Superior temporal gyrus (tissue), 1 donor: ENCODE results near the gene TTC24.
"Not testable (repeated sequence)": the region's sequence is repeated elsewhere in the genome, so short reads cannot be mapped to it uniquely, and the experiment has no call there.

Experiments
- DNase-seq: peaks from one replicate; pipeline ENCODE4 v3.0.0-alpha.2; 2016; ENCODE audit errors: extremely low spot score

TTC24 gene

DNA sequence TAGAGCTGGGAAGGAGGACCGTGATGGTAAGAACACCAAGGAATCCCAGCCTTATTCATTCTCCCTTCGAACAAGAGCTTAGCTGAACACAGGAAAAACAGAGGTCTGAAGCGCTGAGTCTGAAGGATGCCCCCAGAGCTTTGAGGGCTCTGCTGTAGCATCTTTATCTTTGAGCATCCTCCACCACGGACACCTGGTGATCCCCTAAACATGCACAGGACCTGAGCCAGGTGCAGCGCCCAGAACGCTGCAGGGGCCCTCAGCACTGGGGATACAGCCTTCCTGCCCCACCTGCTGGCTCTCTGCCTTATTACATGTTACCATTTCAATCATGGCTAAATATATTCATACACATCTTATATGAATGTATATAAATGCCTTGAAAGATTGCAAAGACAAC is 29.5 kb downstream of the TTC24 start:
- DNase-seq, result peak; percentile 51

DNA sequence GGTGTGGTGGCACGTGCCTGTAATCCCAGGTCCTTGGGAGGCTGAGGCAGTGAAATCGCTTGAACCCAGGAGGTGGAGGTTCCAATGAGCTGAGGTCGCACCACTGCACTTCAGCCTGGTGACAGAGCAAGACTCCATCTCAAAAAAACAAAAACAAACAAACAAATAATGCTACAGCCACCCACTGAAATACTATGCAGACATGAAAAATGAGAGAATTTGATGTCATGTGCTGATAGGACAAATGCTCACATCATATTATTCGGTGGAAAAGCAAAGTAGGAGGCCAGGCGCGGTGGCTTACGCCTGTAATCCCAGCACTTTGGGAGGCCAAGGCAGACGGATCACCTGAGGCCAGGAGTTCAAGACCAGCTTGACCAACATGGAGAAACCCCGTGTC is 30.5 kb downstream of the TTC24 start:
- DNase-seq, result not testable (repeated sequence)

DNA sequence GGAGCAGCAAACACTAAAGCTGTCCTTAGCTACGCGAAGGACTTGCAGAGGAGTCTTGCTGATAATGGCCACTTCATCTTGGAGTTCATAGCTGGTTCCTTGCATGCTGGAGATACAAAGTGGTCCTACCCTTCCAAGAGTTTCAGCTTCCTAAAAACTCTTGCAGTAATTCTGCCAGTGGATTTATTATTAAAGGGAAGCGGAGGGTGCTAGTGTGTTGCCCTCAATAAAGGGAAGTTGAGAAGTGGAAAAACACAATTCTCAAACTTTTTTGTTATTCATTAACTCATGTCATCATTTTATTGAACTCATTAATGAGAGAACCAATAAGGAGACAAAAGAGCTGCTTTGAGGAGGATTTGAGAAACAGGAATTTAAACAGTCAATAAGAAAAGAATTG is 33.1 kb downstream of the TTC24 start:
- DNase-seq, result no peak

DNA sequence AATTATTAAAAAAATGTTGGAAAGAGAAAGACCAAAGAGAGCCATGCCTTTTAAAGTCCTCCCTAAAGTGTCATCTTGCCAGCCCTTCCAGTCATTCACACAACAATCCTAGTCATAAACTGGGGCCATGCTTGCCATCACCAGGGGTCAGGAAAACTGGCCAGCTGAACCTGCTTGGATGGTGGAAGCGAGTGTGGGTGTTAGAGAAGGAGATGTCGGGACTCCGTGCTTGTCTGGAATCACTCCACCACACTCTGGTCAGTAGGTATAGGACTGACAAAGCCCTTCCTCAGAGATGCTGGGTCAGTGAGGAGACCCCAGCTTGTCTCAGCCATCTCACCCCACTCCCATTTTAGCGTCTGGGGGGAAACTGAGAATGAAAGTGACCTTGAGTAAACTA is 36.4 kb downstream of the TTC24 start:
- no peak for DNase-seq

DNA sequence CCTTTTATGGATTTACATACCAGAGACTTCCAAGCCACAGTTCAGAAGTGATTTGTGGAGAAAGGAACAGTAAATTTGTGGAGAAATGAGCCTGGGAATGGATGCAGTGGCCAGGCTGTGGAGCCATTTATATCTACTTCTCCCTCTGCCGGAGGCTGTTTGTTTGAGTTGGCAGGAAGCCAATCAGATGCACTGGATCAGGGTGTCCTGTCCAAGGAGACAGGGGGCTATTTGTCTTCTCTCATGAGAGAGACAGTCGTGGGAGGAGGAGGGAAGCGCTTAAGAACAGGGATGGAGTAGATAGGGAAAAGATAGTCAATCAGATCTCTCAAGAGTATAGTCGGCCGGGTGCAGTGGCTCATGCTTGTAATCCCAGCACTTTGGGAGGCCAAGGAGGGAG is 36.9 kb downstream of the TTC24 start:
- peak; percentile 97 for DNase-seq

DNA sequence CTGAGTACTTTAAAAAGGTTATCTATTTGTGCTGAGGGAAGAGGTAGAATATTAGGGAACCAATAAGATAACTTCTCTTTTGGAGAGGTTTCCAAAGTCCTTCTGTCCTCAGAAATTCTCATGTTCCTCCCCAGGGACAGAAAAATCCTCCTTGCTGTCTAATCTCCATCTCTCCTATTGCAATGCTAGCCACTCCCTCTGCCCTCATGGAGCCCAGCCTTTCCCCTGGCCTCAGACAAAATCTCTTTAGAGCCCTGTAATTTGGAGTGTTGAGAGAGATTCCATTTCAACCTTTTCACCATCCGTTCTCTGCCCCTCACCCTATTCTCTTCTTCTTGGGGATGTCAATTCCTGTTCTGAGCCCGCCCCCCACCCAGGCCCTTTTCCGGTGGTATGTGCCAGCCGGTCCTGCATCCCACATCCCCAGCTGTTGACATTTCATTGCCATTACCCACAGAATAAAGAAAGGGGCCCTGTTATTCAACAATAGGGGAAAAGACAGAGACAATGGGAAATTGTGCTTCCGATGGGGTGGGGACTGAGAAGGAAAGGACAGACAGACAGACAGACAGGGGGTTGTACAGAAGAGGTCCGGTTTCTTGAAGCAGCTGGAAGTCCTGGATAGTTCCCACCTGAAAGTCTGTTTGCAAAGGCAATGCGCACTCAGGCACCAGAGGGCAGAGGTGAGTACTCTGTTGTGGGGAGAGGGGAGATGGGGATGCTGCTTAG is 39.5 kb downstream of the TTC24 start, which contains the start of gene HAPLN2:
Gene HAPLN2, plus strand, starts transcription at position 563 of the 729 bp plus-strand sequence. CDS start 4,076 bp downstream, outside the sequence.
- peak; percentile 82 for DNase-seq

DNA sequence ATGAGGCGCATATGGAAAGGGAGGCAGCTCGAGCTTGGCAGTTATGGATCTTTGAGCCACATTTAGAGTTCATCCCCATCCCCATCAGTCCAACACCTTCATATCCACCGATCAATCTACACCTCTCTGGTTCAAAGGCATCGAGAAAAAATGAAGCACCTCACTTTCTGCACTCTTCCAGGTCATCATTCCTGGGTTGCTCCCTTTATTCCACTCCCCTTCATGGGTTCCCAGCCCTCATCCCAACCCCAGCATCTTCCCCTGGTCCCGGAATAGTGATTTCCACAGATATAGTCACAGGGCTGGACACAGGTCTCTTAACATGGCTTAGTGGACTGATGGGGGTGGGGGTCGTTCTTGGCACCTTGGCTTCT is 40.0 kb downstream of the TTC24 start:
- no peak for DNase-seq

DNA sequence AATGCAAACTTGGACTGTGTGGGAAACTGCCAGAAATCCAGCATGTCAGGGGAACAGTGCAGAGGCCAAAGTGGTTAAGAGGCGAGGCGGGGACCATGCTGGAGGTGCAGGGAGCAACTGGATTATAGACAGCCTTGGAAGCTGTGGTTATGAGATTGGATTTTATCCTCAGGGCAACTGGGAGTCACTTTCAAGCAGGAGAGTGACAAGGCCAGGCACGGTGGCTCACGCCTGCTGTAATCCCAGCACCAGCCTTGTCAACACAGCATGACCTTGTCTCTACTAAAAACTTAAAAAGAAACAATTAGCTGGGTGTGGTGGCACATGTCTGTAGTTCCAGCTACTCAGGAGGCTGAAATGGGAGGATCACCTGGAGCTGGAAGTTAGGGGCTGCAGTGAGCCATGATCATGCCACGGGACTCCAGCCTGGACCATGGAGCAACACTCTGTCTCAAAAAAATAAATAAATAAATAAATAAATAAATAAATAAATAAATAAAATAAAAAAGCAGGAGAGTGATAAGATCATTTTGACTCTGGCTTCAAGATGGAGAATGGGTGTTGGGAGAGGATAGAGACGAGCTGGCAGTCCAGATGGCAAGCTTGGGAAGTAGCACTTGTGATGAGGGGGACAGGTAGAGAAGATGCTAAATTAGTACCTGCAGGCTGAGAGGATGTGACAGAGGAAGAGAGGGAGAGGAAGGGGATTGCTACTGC is 43.2 kb downstream of the TTC24 start:
- DNase-seq, result no peak

DNA sequence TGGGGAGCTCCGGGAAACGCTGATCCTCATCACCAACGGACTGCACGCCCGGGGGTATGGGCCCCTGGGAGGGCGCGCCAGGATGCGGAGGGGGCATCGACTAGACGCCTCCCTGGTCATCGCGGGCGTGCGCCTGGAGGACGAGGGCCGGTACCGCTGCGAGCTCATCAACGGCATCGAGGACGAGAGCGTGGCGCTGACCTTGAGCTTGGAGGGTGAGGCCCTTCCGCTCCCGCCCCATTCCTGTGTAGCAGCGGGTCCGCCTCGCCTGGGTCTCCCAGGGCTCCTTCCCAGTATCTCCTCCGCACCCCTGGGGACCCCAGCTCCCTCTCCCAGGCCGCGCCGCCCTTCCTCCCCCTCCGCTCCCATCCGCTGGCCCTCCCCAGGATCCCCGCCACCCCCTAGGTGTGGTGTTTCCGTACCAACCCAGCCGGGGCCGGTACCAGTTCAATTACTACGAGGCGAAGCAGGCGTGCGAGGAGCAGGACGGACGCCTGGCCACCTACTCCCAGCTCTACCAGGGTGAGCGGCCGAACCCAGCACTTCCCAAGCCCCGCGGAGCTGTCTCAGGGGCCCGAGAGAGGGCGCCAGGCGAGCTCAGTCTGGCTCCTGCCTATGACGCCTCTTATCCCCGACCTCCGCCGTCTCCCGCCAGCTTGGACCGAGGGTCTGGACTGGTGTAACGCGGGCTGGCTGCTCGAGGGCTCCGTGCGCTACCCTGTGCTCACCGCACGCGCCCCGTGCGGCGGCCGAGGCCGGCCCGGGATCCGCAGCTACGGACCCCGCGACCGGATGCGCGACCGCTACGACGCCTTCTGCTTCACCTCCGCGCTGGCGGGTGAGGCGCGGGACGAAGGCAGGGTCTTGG is 44.7 kb downstream of the TTC24 start:
- DNase-seq, result peak; percentile 57

DNA sequence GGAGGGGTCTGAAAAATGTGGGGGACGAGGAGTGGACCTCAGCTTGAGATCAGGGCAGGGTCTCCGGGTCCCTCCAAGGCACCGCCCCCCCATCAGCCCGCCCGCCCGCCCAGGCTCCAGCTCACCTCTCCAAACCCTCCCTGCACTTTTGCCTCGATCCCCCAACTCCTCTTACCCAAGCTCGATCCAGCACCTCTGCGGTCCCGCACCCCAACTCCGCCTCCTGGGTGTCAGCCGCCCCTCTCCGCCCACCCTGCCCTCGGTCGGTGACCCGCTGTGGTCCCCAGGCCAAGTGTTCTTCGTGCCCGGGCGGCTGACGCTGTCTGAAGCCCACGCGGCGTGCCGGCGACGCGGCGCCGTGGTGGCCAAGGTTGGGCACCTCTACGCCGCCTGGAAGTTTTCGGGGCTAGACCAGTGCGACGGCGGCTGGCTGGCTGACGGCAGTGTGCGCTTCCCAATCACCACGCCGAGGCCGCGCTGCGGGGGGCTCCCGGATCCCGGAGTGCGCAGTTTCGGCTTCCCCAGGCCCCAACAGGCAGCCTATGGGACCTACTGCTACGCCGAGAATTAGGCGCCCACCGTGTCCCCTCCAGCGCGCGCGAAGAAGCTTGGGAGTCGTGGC is 45.4 kb downstream of the TTC24 start:
- no peak for DNase-seq

DNA sequence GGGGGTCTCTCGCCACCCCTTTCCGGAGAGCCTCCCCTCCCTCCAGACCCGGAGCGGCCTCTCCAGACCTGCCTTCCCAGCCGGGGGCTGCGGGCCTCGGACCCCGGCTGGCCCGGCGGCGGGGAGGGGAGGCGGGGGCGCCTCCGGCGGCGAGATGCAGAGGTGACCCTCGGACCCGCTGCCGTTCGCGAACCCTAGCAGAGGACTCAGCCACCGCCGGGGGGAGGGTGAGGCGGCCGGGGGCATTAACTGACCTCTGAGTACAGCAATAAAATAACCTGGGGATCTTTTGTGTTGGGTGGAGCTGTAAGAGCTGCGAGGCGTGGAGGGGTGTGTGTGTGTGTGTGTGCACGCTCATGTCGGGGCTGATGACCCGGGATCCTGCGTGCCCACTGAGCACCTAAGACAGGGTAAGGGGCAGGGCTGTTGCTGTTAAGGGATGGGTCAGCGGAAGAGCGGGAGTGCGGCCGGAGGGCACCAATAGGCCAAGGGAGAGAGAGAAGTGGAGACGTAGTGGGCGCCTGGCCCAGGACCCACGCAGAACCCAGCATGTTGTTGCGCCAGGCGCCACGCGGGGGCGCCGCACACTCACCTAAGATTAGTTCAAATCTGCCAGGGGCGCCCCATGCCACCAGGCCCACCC is 46.0 kb downstream of the TTC24 start:
- DNase-seq, result peak; percentile 86

DNA sequence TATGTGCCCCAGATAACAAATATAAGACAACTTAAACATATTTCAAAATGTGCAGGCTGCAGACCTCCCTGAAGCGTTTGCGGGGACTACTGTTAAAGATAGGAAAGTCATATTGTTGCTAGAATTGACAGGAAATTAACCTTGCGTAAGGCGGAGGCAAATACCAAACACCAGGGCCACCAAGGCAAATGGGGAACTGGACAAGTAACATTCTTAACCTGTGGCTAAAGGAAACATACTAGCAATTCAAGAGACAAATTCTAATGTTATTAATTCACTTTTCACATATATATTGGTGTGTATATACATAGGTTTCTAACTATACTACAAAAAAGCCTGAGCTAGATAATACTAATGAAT is 46.5 kb downstream of the TTC24 start:
- no peak for DNase-seq

DNA sequence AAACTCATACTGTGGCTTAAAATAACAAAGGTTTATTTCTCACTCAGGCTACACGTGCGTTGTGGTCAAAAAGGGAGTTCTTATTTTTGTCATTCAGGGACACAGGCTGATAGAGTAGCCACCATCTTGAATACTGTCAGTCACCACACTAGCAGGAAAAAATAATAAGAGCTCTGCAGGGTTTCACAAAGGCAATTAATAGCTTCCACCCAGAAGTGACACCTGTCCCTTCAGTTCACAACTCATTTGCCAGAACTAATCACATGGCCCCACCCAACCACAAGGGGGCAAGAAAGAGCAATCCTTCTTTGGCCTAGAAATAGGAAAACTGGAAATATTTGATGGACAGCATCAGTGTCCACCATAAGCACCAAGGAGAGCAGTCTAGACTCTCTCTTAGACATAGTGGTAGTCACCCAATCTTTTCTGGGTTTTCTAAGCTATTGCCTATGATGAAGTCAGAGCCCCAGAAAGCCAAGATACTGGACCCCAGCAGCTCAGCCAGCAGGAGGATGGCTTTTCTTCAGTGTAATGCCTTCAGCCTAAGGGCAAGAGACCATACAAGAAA is 47.9 kb downstream of the TTC24 start:
- peak; percentile 82 for DNase-seq

DNA sequence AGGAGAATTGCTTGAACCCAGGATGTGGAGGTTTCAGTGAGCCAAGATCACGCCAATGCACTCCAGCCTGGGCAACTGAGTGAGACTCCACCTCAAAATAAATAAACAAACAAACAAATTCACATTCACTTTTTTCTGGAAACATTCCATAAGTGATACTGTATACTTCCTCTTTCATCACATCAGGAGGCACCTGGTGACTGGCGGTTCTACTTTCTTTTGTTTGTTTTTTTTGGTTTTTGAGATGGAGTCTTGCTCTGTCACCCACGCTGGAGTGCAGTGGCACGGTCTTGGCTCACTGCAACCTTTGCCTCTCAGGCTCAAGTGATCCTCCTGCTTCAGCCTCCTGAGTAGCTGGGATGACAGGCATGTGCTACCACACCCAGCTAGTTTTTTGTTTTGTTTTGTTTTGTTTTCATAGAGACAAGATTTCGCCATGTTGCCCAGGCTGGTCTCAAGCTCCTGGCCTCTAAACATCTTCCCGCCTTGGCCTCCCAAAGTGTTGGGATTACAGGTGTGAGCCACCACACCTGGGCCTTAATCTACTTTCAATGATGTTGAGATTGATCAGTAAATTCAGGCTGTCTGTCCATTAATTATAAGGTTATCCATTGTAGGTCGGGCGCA is 50.4 kb downstream of the TTC24 start:
- DNase-seq, result no peak

DNA sequence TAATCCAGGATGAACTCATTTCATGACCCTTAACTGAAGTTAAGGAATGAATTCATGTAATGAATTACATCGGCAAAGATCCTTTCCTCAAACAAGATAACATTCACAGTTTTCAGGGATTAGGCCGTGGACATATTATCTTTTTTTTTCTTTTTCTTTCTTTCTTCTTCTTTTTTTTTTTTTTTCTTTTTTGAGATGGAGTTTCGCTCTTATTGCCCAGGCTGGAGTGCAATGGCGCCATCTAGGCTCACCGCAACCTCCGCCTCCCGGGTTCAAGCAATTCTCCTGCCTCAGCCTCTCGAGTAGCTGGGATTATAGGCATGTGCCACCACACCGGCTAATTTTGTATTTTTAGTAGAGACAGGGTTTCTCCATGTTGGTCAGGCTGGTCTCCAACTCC is 51.6 kb downstream of the TTC24 start:
- not testable (repeated sequence) for DNase-seq

DNA sequence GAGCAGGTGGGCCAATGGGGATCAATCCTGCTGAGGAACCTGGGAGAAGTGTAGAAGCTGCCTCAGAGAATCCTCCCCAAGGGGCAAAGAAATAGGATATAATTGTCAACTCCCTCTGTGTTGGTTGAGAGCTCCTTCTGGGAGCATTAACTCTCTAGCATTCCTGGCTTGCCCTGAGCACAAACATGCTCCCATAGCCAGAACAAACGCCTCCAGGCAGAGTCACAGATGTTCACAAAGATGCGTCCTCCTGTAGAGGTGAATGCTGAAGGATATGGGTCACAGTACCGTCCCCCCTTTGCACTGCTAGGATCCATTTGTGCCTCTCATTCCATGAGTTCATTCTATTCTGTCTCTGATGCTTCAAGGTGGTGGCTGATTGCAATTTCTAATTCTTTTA is 52.8 kb downstream of the TTC24 start:
- DNase-seq, result no peak
